ENCODE data around the gene CSE1L. TPM values are rescaled to one million over a fixed set of nuclear protein-coding genes. Genes with fewer than 3 reads are reported as not detected.
"Not testable (repeated sequence)": the region's sequence is repeated elsewhere in the genome, so short reads cannot be mapped to it uniquely, and the experiment has no call there.

Gene CSE1L
- total and polyA plus RNA-seq, 8 donors, result 41.5 to 87.9 (median 75.8) TPM

DNA sequence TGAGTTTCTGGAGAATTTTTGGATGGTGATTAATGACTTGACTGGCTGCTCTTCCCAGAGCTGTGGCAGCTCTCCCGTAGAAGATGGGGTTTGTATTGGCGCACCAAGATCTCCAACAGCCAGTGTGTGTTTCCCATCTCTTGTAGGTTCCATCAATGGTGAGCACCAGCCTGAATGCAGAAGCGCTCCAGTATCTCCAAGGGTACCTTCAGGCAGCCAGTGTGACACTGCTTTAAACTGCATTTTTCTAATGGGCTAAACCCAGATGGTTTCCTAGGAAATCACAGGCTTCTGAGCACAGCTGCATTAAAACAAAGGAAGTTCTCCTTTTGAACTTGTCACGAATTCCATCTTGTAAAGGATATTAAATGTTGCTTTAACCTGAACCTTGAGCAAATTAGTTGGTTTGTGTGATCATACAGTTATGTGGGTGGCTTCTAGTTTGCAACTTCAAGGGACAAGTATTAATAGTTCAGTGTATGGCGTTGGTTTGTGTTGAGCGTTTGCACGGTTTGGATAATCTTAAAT is 50.2 kb downstream of the CSE1L start:
- H3K27ac ChIP-seq, result no peak overlapping the region
- no peaks in the 10 kb centered on the region for H3K4me1 ChIP-seq
- intact Hi-C loops (cut with DNase I), result no loop called here
- no peaks in the 10 kb centered on the region for H3K9me3 ChIP-seq
- no peak overlapping the region for H3K4me3 ChIP-seq
- DNase-seq (no peak), ATAC-seq (no peak)
- H3K27me3 ChIP-seq, result no peaks in the 10 kb centered on the region
- TF ChIP-seq, protein P1, sequence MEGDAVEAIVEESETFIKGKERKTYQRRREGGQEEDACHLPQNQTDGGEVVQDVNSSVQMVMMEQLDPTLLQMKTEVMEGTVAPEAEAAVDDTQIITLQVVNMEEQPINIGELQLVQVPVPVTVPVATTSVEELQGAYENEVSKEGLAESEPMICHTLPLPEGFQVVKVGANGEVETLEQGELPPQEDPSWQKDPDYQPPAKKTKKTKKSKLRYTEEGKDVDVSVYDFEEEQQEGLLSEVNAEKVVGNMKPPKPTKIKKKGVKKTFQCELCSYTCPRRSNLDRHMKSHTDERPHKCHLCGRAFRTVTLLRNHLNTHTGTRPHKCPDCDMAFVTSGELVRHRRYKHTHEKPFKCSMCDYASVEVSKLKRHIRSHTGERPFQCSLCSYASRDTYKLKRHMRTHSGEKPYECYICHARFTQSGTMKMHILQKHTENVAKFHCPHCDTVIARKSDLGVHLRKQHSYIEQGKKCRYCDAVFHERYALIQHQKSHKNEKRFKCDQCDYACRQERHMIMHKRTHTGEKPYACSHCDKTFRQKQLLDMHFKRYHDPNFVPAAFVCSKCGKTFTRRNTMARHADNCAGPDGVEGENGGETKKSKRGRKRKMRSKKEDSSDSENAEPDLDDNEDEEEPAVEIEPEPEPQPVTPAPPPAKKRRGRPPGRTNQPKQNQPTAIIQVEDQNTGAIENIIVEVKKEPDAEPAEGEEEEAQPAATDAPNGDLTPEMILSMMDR (IDR thresholded peaks at IDR 0.05), result no peak
- H3K36me3 ChIP-seq, result peaks cover 0 to 95% of the 10 kb centered on the region in 2 donors

DNA sequence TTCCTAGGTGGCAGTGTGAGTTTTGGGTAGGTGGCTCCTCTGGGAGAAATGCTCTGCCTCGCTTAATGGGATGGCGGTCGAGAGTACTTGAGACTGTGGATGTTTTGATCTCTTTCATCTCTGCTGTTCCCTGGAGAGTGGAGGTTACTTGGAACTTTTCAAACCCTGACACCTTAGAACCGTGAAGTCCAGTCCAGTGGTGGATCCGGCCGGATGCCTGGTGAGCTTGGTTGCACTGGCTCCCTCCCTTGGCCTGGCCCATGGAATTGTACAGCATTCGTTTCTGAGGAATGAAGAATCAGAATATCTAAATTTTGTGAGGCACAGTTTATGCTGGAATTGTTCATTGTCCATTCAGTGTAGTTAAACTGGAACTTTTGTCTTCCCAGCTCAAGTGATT is 51.0 kb downstream of the CSE1L start:
- TF ChIP-seq, protein P1 (IDR thresholded peaks at IDR 0.05), result no peak
- peaks cover 0 to 95% of the 10 kb centered on the region in 2 donors for H3K36me3 ChIP-seq
- H3K27ac ChIP-seq, result no peak overlapping the region
- DNase-seq, result no peak
- no peak for ATAC-seq
- no peak overlapping the region for H3K4me3 ChIP-seq
- H3K9me3 ChIP-seq, result no peaks in the 10 kb centered on the region
- no peaks in the 10 kb centered on the region for H3K27me3 ChIP-seq
- no peaks in the 10 kb centered on the region for H3K4me1 ChIP-seq
- intact Hi-C loops (cut with DNase I), result no loop called here

DNA sequence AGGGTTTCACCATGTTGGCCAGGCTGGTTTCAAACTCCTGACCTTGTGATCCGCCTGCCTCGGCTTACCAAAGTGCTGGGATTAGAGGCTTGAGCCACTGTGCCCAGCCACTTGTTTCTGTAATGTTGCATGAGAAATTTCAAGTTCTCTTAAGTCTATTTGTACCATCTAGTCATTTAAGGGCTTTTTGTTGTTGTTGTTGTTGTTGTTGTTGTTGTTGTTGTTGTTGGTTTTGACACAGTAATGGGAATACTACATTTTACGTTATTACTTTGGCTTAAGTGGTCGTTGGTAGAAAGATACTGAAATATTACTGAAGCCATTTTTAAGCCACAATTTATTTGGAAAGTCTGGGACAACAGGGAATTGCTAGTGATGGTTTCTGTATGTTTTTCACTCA is 52.0 kb downstream of the CSE1L start:
- Histone ChIP-seq H3K9me3 (no peaks in the 10 kb centered on the region), H3K27me3 (no peaks in the 10 kb centered on the region), H3K27ac (no peak overlapping the region), H3K4me1 (no peaks in the 10 kb centered on the region), H3K36me3 (peaks cover 0 to 95% of the 10 kb centered on the region in 2 donors), H3K4me3 (no peak overlapping the region)
- intact Hi-C loops (cut with DNase I), result no loop called here
- TF ChIP-seq, protein P1 (IDR thresholded peaks at IDR 0.05), result no peak
- no peak for DNase-seq
- no peak for ATAC-seq

DNA sequence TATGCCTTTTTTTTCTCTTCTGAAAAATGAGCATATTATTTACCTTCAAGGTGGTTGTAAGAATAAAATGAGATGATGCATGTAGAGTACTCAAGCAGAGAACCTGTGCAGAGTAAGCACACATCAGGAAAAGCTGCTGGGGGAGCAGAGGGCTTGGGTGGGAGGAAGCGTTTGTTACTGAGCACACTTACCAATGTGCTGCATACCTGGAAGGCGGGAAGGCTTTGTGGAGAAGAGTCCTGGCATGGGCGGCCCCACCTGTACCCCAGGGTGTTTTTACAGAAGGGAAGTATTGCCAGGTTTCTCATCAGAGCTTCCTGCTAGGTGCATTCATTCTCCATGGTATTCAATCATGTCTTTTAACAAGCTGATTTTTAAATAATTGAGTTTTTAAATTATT is 52.9 kb downstream of the CSE1L start:
- Histone ChIP-seq H3K4me3 (no peak overlapping the region), H3K27me3 (no peaks in the 10 kb centered on the region), H3K9me3 (no peaks in the 10 kb centered on the region), H3K4me1 (no peaks in the 10 kb centered on the region), H3K36me3 (peaks cover 0 to 95% of the 10 kb centered on the region in 2 donors), H3K27ac (no peak overlapping the region)
- ATAC-seq, result no peak
- DNase-seq, result no peak
- TF ChIP-seq, protein P1 (IDR thresholded peaks at IDR 0.05), result no peak
- intact Hi-C loops (cut with DNase I), result no loop called here

DNA sequence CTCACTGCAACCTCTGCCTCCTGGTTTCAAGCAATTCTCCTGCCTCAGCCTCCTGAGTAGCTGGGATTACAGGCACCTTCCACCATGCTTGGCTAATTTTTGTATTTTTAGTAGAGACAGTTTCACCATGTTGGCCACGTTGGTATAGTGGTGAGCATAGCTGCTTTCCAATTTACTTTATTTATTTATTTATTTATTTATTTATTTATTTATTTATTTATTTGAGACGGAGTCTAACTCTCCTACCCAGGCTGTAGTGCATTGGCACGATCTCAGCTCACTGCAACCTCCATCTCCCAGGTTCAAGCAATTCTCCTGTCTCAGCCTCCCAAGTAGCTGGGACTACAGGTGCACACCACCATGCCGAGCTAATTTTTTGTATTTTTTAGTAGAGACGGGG is 54.2 kb downstream of the CSE1L start:
- H3K9me3 ChIP-seq; intact Hi-C loops (cut with DNase I); H3K27me3 ChIP-seq; H3K4me3 ChIP-seq; H3K27ac ChIP-seq; H3K4me1 ChIP-seq; DNase-seq; ATAC-seq: not testable (repeated sequence)
- H3K36me3 ChIP-seq, result peaks cover 0 to 92% of the 10 kb centered on the region in 2 donors

DNA sequence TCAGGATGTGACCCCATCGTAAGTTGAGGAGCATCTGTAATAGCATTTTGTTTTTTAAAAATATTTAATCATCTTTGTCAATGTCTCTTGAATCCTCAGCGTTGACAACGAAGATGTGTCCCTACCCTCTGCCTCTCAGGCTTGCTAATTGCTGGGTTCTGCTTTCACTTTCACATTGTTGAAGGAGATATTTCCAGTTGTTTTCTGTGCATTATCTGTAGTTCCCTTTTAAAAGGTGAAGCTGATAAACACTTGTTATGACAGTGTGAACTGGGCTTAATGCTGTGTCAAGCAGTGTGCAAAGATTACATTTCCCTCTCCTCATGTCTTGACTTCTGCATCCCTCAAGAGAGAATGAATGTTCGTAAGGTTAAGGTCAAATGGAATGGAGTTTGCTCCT is 54.9 kb downstream of the CSE1L start:
- Histone ChIP-seq H3K27ac (no peak overlapping the region), H3K9me3 (no peaks in the 10 kb centered on the region), H3K4me1 (no peaks in the 10 kb centered on the region), H3K4me3 (no peak overlapping the region), H3K36me3 (peaks cover 0 to 88% of the 10 kb centered on the region in 2 donors), H3K27me3 (no peaks in the 10 kb centered on the region)
- intact Hi-C loops (cut with DNase I), result no loop called here
- DNase-seq (no peak), ATAC-seq (no peak)
- TF ChIP-seq, protein P1 (IDR thresholded peaks at IDR 0.05), result no peak
